Chondrocyte (in vitro differentiated cells): ENCODE results near the gene RNF225. TPM values are rescaled to one million over a fixed set of nuclear protein-coding genes. Genes with fewer than 3 reads are reported as not detected.
"Not testable (repeated sequence)": the region's sequence is repeated elsewhere in the genome, so short reads cannot be mapped to it uniquely, and the experiment has no call there.

Source experiments
- DNase-seq: peaks from one replicate; pipeline ENCODE4 v3.0.0; 2021; ENCODE audit warnings: mixed read lengths, low spot score
- H3K27ac Mint-ChIP-seq: one replicate; pipeline ENCODE4 v1.8.0; 2021; ENCODE audit warnings: mild to moderate bottlenecking, moderate library complexity, mixed read lengths; ENCODE audit not compliant: unreplicated experiment
- H3K27me3 Mint-ChIP-seq: 2 replicates; pipeline ENCODE4 v1.8.0; 2021; ENCODE audit warnings: low read depth, mixed read lengths
- H3K36me3 Mint-ChIP-seq: 2 replicates; pipeline ENCODE4 v1.8.0; 2021; ENCODE audit warnings: low read depth, mixed read lengths
- H3K4me1 Mint-ChIP-seq: 2 replicates; pipeline ENCODE4 v1.8.0; 2021; ENCODE audit warnings: low read depth, mild to moderate bottlenecking, mixed read lengths
- H3K4me3 Mint-ChIP-seq: one replicate; pipeline ENCODE4 v1.8.0; 2021; ENCODE audit warnings: mild to moderate bottlenecking, moderate library complexity, mixed read lengths; ENCODE audit not compliant: unreplicated experiment
- H3K9me3 Mint-ChIP-seq: 2 replicates; pipeline ENCODE4 v1.8.0; 2021; ENCODE audit warnings: low read depth, mixed read lengths
- total RNA-seq: library from RNA; stranded (reverse); gene quantifications from 3 replicates; pipeline ENCODE4 v1.2.1, GENCODE V29; 2021
- TF ChIP-seq, protein P1 (sequence below): fragments of 200-600 bp; sonication (generic); IDR thresholded peaks from 2 replicates; pipeline ENCODE4 v1.5.0; 2021; ENCODE audit warnings: antibody characterized with exemption, mild to moderate bottlenecking, moderate library complexity

Gene RNF225
- total RNA-seq, 1 donor from 2014 or later, result not detected

DNA sequence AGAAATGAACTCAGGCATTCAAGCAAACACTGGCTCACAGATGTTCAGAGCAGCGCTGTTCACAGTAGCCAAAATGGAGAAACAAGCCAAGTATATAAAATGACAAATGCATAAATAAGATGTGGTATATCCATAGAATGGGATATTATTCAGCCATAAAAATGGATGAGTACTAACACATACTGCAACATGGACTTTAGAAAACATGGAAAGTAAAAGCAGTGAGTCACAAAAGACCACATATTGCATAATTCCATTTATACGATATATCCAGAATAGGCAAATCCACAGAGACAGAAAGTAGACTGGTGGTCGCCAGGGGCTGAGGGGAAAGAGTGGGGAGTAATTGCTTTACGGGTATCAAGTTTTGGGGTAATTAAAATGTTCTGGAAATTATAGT lies 21.3 kb upstream of the RNF225 start:
- H3K9me3 Mint-ChIP-seq, result no peaks in the 10 kb centered on the region
- no peak overlapping the region for H3K4me3 Mint-ChIP-seq
- no peaks in the 10 kb centered on the region for H3K4me1 Mint-ChIP-seq
- H3K27ac Mint-ChIP-seq, result no peak overlapping the region
- TF ChIP-seq, protein P1, sequence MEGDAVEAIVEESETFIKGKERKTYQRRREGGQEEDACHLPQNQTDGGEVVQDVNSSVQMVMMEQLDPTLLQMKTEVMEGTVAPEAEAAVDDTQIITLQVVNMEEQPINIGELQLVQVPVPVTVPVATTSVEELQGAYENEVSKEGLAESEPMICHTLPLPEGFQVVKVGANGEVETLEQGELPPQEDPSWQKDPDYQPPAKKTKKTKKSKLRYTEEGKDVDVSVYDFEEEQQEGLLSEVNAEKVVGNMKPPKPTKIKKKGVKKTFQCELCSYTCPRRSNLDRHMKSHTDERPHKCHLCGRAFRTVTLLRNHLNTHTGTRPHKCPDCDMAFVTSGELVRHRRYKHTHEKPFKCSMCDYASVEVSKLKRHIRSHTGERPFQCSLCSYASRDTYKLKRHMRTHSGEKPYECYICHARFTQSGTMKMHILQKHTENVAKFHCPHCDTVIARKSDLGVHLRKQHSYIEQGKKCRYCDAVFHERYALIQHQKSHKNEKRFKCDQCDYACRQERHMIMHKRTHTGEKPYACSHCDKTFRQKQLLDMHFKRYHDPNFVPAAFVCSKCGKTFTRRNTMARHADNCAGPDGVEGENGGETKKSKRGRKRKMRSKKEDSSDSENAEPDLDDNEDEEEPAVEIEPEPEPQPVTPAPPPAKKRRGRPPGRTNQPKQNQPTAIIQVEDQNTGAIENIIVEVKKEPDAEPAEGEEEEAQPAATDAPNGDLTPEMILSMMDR, result no peak
- DNase-seq, result no peak
- no peaks in the 10 kb centered on the region for H3K36me3 Mint-ChIP-seq
- H3K27me3 Mint-ChIP-seq, result no peaks in the 10 kb centered on the region

DNA sequence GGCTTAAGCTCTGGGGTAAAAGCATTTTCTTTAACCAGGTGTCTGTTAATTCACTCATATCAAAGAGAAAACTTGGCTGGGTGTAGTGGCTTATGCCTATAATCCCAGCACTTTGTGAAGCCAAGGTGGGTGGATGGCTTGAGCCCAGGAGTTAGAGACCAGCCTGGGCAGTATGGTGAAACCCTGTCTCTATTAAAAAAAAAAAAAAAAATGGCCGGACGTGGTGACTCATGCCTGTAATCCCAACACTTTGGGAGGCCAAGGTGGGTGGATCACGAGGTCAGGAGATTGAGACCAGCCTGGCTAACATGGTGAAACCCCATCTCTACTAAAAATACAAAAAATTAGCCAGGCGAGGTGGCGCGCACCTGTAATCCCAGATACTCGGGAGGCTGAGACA lies 18.7 kb upstream of the RNF225 start:
- H3K9me3 Mint-ChIP-seq, H3K27ac Mint-ChIP-seq, H3K36me3 Mint-ChIP-seq, H3K27me3 Mint-ChIP-seq, H3K4me3 Mint-ChIP-seq, DNase-seq: not testable (repeated sequence)
- H3K4me1 Mint-ChIP-seq, result peaks cover 15% of the 10 kb centered on the region

DNA sequence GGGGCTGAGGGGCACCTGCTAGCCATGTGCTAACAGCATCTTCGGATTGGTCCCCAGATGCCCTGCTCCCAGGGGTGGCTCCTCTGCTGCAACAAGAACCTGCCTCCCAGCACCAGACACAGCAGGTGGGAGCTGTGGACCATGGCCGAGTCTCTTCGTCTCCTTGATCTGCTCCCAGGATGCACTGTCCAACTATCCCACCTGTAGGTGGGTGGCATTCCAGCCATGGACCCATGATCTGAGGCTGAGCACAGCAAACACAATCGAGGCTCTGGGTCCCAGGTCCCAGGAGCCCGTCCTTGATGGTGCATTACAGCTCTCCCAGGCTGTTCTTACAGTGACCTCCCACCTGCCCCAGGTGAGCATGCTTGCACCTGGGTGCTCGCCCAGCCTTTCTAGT lies 16.2 kb upstream of the RNF225 start:
- DNase-seq, result no peak
- Mint-ChIP-seq H3K9me3 (no peaks in the 10 kb centered on the region), H3K27me3 (no peaks in the 10 kb centered on the region), H3K36me3 (no peaks in the 10 kb centered on the region), H3K27ac (no peak overlapping the region), H3K4me3 (peak overlapping the region; percentile 90), H3K4me1 (peaks cover 22% of the 10 kb centered on the region)
- TF ChIP-seq, protein P1, result no peak

DNA sequence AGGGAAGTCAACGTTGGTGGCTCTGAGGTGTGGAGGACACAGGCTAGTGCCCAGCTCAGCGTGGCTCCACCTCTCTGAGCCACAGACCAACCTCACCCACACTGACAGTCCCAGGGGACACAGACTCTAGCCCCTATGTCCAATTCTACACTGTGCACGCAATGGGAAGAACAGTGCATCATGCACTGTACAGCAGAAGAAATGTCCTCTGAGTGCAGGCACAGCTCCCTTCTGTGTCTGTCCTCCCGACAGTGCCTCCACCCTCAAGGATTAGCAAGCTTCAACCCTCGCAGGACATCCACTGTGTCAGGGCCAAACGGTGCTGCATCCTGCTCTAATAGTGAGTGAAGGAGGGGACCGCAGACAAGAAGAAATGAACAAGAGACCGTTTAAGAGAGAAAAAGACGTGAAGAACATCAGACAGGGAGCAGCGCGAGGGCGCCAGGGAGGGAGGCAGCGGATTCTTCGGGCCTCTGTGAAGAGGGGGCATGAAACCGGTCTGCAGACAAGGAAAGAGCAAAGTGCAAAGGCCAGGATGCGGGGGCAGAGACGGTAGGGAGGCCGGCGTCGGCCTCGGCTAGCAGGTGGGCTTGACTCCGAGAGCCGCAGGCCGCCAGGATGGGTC lies 15.3 kb upstream of the RNF225 start:
- Mint-ChIP-seq H3K27me3 (no peaks in the 10 kb centered on the region), H3K27ac (peak overlapping the region; percentile 96), H3K4me3 (peak overlapping the region; percentile 90), H3K4me1 (peaks cover 22% of the 10 kb centered on the region), H3K36me3 (no peaks in the 10 kb centered on the region), H3K9me3 (no peaks in the 10 kb centered on the region)
- TF ChIP-seq, protein P1, result no peak
- peak; percentile 59 for DNase-seq

DNA sequence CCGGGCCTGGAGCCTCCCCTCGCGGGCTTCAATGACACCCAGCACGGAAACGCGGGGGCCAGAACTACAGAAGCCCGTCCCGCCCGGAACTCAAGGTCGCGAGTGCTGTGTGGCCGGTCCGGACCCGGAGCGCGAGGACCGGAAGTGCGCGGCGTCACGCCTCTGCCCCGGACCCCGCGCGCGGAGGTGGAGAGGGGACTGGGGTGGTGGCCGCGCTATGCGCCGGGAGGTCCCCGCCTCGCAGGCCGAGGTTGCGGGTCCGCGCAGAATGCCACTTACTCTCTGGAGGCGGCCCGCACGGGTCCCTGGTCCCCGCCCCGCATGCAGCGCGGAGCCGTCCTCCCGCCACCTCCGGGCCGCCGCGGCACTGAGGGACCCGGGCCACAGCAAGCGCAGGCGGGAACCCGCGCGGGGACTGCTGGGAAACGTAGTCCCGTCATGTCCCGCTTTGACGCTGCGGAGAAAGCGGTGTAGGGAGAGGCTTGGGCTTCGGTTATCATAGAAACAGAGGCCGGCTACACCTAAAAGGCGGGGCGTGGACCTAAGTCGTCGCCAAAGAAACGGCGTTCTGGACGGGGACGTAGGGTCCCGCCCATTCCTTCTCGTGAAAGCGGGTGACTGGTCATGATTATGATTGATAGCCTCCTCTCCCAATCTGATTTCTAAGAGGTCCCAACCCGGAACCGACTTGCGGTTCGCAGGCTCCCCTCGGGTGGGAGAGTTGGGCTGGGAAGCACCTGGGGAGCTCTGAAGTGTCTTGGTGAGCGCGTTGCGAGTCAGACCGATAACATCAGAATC lies 14.6 kb upstream of the RNF225 start, which contains the start of gene ZNF837:
TSS of gene ZNF837 (minus strand) at position 369 of the 798 bp plus-strand sequence. CDS start 11,698 bp downstream, outside the sequence.
- H3K4me1 Mint-ChIP-seq, result peaks cover 28% of the 10 kb centered on the region
- peak within 1 kb of the TSS; percentile 96 for H3K27ac Mint-ChIP-seq
- H3K27me3 Mint-ChIP-seq, result no peaks in the 10 kb centered on the region
- peak within 1 kb of the TSS; percentile 90 for H3K4me3 Mint-ChIP-seq
- TF ChIP-seq, protein P1, result peak; percentile 17
- H3K9me3 Mint-ChIP-seq, result no peaks in the 10 kb centered on the region
- DNase-seq, result peak; percentile 99
- H3K36me3 Mint-ChIP-seq, result no peaks in the 10 kb centered on the region
